Uterus (tissue), 4 donors: ENCODE results near the gene SCN10A. TPM values are rescaled to one million over a fixed set of nuclear protein-coding genes. Genes with fewer than 3 reads are reported as not detected.

ENCODE experiments used
- DNase-seq, 2 donors: peaks; one replicate each; pipeline ENCODE4 v3.0.0-alpha.2; 2019 to 2020
- H3K27ac ChIP-seq, 2 donors: fragments of 200-600 bp; sonication (generic); 1 replicate in 1 of 2; 2 replicates in 1 of 2; pipeline ENCODE4 v1.5.1; 2016 to 2018
- H3K27me3 ChIP-seq, 2 donors: fragments of 200-600 bp; sonication (generic); one replicate each; pipeline ENCODE4 v1.5.1; 2018 to 2019; ENCODE audit warnings: control low read depth in 1 of 2
- H3K36me3 ChIP-seq, 2 donors: fragments of 200-600 bp; sonication (generic); one replicate each; pipeline ENCODE4 v1.5.1; 2019; ENCODE audit warnings: control low read depth in 1 of 2
- H3K4me1 ChIP-seq, 2 donors: fragments of 200-600 bp; sonication (generic); one replicate each; pipeline ENCODE4 v1.5.1; 2018 to 2019; ENCODE audit warnings: control low read depth in 1 of 2
- H3K4me3 ChIP-seq, 2 donors: fragments of 200-600 bp; sonication (generic); 1 replicate in 1 of 2; 2 replicates in 1 of 2; pipeline ENCODE4 v1.5.1; 2018 to 2019; ENCODE audit warnings: mild to moderate bottlenecking in 1 of 2
- H3K9me3 ChIP-seq, 2 donors: fragments of 200-600 bp; sonication (generic); one replicate each; pipeline ENCODE4 v1.5.1; 2019; ENCODE audit warnings: control low read depth in 1 of 2
- CTCF ChIP-seq, 4 experiments: fragments of 200-600 bp in 2 of 4; fragments of 450-650 bp in 2 of 4; sonication (generic) in 2 of 4; IDR thresholded peaks; one replicate each; pipeline ENCODE4 v1.5.1; 2016 to 2019; ENCODE audit warnings: antibody characterized with exemption in 4 of 4, mild to moderate bottlenecking in 2 of 4, moderate library complexity in 1 of 4
- POLR2A ChIP-seq, 2 donors: fragments of 450-650 bp; IDR thresholded peaks; one replicate each; pipeline ENCODE4 v1.6.1; 2016; ENCODE audit warnings: antibody characterized with exemption in 2 of 2, mild to moderate bottlenecking in 1 of 2, moderate library complexity in 1 of 2
- intact Hi-C: fragments of 100-400 bp; cut with DNase I; formaldehyde crosslinking; loops from one replicate; pipeline ENCODE4 v1.15.1; 2023; ENCODE audit warnings: low total_unique reads
- total RNA-seq, 4 donors: library from RNA; depleted of rRNA in 3 of 4; stranded (reverse); fragments of >200 nt in 3 of 4; gene quantifications; one replicate each; pipeline versions ENCODE4 v1.1.0 to v1.2.4, GENCODE V29; 2014 to 2023
- donor health status: DM: yes; HTN: yes; CAD: no.

Gene SCN10A
- total RNA-seq, 4 donors from 2014 or later: not detected

- H3K27ac ChIP-seq: peak overlapping the region in 1 of 2 donors; percentile 69
- DNase-seq: peak; percentile 16 to 38
- H3K36me3 ChIP-seq: no peaks in the 10 kb centered on the region
- no peaks in the 10 kb centered on the region for H3K9me3 ChIP-seq
- no peak for TF ChIP-seq POLR2A (IDR thresholded peaks at IDR 0.05)
- no peak for TF ChIP-seq CTCF (IDR thresholded peaks at IDR 0.05)
- no peaks in the 10 kb centered on the region for H3K27me3 ChIP-seq
- H3K4me3 ChIP-seq: no peak overlapping the region
- no peaks in the 10 kb centered on the region for H3K4me1 ChIP-seq
- intact Hi-C loops: no loop called here
These were observed 13.4 kb upstream of the SCN10A start for GRCh38 chr3:38829404-38829803.

DNA sequence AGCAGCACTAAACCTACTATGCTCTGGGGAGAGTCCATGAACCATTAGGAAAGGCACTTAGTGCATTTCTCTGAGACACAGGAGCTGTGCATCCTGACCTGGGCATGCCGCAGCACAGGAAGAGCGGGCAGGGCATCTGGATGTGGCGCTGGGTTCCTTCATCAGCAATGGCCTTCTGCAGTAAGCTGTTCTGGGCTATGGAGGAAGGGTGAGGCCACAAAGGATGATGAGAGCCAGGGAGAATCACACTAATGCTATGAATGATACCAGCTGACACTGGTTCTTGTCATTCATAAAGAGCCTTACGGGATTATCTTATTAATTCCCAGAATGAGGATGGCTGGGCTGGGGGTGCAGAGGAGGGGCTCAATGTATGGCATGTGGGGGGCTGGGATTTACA lies 12.7 kb upstream of the SCN10A start:
- intact Hi-C loops: no loop called here
- peak overlapping the region in 1 of 2 donors; percentile 69 for H3K27ac ChIP-seq
- H3K36me3 ChIP-seq: no peaks in the 10 kb centered on the region
- H3K4me1 ChIP-seq: no peaks in the 10 kb centered on the region
- no peaks in the 10 kb centered on the region for H3K27me3 ChIP-seq
- TF ChIP-seq POLR2A (IDR thresholded peaks at IDR 0.05) (no peak), CTCF (IDR thresholded peaks at IDR 0.05) (no peak)
- H3K9me3 ChIP-seq: no peaks in the 10 kb centered on the region
- no peak overlapping the region for H3K4me3 ChIP-seq
- no peak for DNase-seq

DNA sequence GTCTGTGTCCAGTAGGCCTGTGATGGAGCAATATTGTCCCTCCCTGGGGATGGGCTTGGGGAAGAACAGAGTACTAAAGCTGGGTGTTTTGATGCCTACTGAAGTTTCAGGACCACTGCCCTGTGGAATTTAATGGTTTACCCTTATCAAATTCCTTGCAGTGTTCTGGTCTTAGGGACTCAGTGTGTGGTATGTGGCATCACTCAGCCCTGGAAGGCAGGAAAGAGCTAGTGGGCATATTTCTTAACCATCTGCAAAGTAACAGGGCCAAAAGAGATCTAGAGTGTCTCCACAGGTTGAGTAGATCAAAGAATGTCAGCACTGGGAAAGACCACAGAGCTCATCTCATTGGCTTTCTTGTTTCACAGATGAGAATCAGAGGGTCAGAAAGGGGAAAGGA lies 11.8 kb upstream of the SCN10A start:
- no peaks in the 10 kb centered on the region for H3K36me3 ChIP-seq
- intact Hi-C loops: no loop called here
- H3K9me3 ChIP-seq: no peaks in the 10 kb centered on the region
- no peak for TF ChIP-seq CTCF (IDR thresholded peaks at IDR 0.05)
- no peak for TF ChIP-seq POLR2A (IDR thresholded peaks at IDR 0.05)
- no peaks in the 10 kb centered on the region for H3K27me3 ChIP-seq
- H3K4me1 ChIP-seq: no peaks in the 10 kb centered on the region
- no peak for DNase-seq
- no peak overlapping the region for H3K4me3 ChIP-seq
- no peak overlapping the region for H3K27ac ChIP-seq

GRCh38 chr3:38826001-38826400 lies 10.0 kb upstream of the SCN10A start:
- H3K4me1 ChIP-seq: no peaks in the 10 kb centered on the region
- DNase-seq: no peak
- no peaks in the 10 kb centered on the region for H3K27me3 ChIP-seq
- intact Hi-C loops: no loop called here
- no peaks in the 10 kb centered on the region for H3K9me3 ChIP-seq
- TF ChIP-seq POLR2A (IDR thresholded peaks at IDR 0.05) (no peak), CTCF (IDR thresholded peaks at IDR 0.05) (no peak)
- H3K4me3 ChIP-seq: no peak overlapping the region
- H3K36me3 ChIP-seq: no peaks in the 10 kb centered on the region
- no peak overlapping the region for H3K27ac ChIP-seq

DNA sequence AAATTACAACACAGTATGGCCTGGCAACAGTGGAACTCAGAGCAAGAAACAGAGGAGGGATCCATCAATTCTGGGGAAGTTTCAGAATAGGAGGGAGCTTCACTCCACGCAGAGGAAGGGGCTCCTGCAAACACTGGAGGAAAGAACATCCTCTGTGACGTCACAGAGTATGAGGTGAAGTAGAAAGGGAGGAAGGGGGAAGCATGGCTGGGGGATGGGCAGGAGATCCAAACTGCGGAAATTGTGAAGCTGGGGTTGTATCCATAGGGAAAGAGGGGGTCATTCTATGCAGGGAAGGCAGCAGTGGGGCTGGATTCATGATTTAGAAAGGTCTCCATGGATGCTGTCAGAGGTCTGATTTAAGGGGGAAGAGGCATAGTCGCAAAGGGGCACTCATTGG lies 8.3 kb upstream of the SCN10A start:
- no peaks in the 10 kb centered on the region for H3K27me3 ChIP-seq

More for the DNA sequence above, 8.3 kb upstream of the SCN10A start:
- Histone ChIP-seq H3K4me1 (no peaks in the 10 kb centered on the region), H3K4me3 (no peak overlapping the region), H3K36me3 (no peaks in the 10 kb centered on the region), H3K9me3 (no peaks in the 10 kb centered on the region), H3K27ac (no peak overlapping the region)
- TF ChIP-seq POLR2A (IDR thresholded peaks at IDR 0.05) (no peak), CTCF (IDR thresholded peaks at IDR 0.05) (no peak)
- DNase-seq: no peak
- intact Hi-C loops: no loop called here
